HFFc6 (cell line): ENCODE results near the gene PSD4. TPM values are rescaled to one million over a fixed set of nuclear protein-coding genes. Genes with fewer than 3 reads are reported as not detected.
A peak's percentile ranks its signal among the peaks of the same experiment; 100 is the strongest.

Experiments
- DNase-seq: peaks from one replicate; pipeline ENCODE4 v3.0.0-alpha.2; 2018
- H3K27ac Mint-ChIP-seq: 2 replicates; pipeline ENCODE4 v1.8.0; 2020; ENCODE audit warnings: mild to moderate bottlenecking, mixed read lengths
- H3K27me3 Mint-ChIP-seq: 2 replicates; pipeline ENCODE4 v1.8.0; 2021; ENCODE audit warnings: mild to moderate bottlenecking, moderate library complexity, mixed read lengths; ENCODE audit not compliant: insufficient read depth
- H3K36me3 Mint-ChIP-seq: 2 replicates; pipeline ENCODE4 v1.8.0; 2021; ENCODE audit warnings: low read depth, mixed read lengths
- H3K4me1 Mint-ChIP-seq: 2 replicates; pipeline ENCODE4 v1.8.0; 2020; ENCODE audit warnings: low read depth, mixed read lengths
- H3K4me3 Mint-ChIP-seq: 2 replicates; pipeline ENCODE4 v1.8.0; 2020; ENCODE audit warnings: mild to moderate bottlenecking, moderate library complexity, mixed read lengths
- H3K9me3 Mint-ChIP-seq: 2 replicates; pipeline ENCODE4 v1.8.0; 2020; ENCODE audit warnings: mild to moderate bottlenecking, mixed read lengths
- total RNA-seq, 6 experiments: library from RNA; stranded (reverse); fragmentation: NEBNext Ultra II Directional; extraction: Animal tissue kit (Norgen Biotek cat#: 25700); gene quantifications; 2 replicates in 1 of 6; 3 replicates in 5 of 6; pipeline ENCODE4 v1.2.3, GENCODE V29; 2021
- TF ChIP-seq, protein P1 (sequence below): fragments of 200-600 bp; sonication (generic); IDR thresholded peaks from 2 replicates; pipeline ENCODE4 v1.5.0; 2021; ENCODE audit warnings: antibody characterized with exemption, mild to moderate bottlenecking

Gene PSD4
- total RNA-seq, 6 experiments from 2014 or later: 0.76 to 1.8 (median 1.1) TPM

DNA sequence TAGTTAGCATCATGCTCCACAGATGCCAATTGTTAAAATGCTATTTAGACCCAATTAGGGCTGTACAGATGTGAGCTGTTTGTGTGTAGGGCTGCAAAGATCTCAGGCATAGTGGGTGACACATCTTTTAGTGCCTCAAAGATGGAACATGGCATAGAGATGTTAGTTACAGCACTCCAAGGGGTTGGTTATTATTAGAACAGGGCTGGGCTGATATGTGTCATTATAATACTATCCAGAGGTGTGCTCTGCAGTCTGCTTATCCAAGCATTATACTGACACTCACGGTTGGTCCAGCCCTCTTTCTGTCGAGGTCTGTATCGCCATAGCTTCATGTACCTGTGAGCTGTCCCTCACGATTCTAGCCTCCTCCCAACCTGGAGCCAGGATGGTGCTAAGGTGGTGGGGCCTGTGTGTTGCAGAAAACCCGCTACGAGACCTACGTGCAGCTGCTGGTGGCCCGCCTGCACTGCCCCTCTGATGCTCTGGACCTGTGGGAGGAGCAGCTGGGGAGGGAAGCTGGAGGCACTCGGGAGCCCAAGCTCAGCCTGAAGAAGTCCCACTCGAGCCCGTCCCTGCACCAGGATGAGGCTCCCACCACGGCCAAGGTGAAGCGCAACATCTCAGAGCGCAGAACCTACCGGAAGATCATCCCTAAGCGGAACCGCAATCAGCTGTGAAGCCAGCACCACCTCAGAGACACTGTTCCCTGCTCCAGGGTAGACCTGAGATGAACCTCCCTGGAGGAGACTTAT lies 27.1 kb downstream of the PSD4 start:
- no peaks in the 10 kb centered on the region for H3K9me3 Mint-ChIP-seq
- H3K27ac Mint-ChIP-seq: no peak overlapping the region
- DNase-seq: peak; percentile 36
- no peaks in the 10 kb centered on the region for H3K36me3 Mint-ChIP-seq
- H3K4me1 Mint-ChIP-seq: peaks cover 34% of the 10 kb centered on the region
- peaks cover 4% of the 10 kb centered on the region; the same call in 1 of the 2 replicates for H3K27me3 Mint-ChIP-seq
- H3K4me3 Mint-ChIP-seq: no peak overlapping the region
- TF ChIP-seq, protein P1, sequence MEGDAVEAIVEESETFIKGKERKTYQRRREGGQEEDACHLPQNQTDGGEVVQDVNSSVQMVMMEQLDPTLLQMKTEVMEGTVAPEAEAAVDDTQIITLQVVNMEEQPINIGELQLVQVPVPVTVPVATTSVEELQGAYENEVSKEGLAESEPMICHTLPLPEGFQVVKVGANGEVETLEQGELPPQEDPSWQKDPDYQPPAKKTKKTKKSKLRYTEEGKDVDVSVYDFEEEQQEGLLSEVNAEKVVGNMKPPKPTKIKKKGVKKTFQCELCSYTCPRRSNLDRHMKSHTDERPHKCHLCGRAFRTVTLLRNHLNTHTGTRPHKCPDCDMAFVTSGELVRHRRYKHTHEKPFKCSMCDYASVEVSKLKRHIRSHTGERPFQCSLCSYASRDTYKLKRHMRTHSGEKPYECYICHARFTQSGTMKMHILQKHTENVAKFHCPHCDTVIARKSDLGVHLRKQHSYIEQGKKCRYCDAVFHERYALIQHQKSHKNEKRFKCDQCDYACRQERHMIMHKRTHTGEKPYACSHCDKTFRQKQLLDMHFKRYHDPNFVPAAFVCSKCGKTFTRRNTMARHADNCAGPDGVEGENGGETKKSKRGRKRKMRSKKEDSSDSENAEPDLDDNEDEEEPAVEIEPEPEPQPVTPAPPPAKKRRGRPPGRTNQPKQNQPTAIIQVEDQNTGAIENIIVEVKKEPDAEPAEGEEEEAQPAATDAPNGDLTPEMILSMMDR: no peak

DNA sequence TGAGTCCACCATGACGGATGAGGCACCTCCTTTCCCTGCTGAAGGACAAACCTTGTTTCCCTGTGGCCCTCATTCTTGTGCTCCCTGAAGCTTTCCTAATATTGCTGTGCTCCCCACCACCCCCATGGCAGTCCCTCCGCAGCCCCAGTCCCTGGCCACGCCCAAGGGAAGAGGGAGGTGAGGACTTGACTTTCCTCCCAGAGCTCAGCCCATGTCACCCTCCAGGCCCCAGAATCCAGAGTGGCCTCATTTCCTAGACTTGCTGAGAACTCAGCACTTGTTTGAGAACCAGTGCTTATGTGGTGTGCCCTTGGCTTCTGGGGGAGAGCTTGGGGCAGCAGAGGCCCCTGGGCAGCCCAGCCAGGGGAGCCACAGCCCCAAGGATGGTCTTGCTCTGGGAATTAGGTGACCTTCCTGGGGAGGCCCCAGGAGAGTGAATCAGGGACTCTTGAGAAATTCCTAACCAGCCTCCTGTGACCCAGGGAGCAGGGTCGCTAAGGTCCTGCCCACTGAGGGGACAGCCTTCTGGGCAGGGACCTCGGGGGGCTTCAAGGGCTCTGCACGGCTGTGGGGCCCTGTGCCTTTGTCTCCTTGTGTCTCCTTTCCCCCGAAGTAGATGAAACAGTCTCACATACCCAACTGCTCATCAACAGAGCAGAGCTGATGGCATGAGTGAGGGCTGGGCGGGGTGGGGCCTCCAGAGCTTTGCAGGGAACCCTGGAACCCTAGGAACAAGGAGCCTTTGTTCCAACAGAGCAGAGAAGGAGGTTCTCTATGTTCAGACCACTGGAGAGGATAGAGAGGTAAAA lies 27.9 kb downstream of the PSD4 start:
- DNase-seq: no peak
- H3K36me3 Mint-ChIP-seq: no peaks in the 10 kb centered on the region
- H3K4me3 Mint-ChIP-seq: no peak overlapping the region
- no peak overlapping the region for H3K27ac Mint-ChIP-seq
- peaks cover 4% of the 10 kb centered on the region; the same call in 1 of the 2 replicates for H3K27me3 Mint-ChIP-seq
- H3K4me1 Mint-ChIP-seq: peaks cover 34% of the 10 kb centered on the region
- no peaks in the 10 kb centered on the region for H3K9me3 Mint-ChIP-seq
- TF ChIP-seq, protein P1: no peak

DNA sequence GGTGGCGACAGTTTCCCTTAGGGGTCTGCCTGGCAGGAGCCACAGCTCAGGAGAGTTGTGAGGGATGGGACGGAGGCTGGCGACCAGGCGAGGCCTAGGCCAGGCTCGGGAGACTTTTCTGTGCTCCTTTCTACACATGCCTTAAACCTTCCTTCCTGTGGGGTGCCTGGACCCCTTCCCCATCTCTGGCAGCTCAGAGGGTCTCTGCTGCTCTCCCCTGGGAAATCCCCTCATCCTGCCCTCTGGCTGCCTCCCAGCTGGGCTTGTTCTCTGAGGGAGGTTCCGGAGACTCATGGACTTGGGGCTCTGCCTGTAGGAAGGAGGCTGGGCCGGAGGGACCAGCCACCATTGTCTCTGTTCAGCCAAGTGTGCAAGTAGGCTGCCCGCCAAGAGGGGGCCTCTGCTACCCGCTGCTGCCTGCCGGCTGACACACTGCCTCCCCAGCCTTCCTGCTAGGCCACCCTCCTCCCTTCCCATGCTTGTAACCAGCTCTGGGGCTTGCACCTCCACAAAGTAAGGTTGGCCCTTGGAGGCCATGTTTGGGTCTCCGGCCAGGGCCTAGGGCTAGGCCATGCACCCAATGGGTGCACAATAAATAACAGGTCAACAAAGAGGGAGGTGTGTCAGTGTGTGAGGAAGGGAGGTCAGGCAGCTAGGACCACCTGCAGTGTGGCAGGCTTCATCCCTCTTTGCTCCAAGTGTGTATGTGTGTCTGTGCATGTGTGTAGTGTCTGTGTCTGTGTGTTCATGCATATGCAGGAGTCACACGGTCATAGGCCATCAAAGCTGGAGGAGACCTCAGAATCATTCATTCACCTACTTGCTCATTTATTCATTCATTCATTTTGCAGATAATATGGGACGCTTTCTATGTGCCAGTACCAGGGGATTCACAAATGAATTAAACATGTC lies 28.8 kb downstream of the PSD4 start:
- Mint-ChIP-seq H3K27ac (no peak overlapping the region), H3K9me3 (no peaks in the 10 kb centered on the region)

DNA sequence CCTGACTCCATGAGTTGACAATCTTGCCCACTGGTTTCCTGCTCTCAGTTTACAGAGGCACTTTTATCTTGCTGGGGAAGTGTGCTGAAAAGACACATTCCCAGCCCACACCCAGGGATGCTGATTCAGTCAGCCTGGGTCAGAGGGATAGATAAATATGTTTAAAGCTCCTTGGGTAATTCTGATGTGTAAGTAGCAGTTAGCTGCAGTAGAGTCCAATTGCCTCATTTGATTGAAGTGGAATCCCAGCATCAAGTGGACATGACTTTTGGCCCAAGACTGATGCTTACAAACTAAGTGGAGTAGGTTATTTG lies 29.4 kb downstream of the PSD4 start:
- TF ChIP-seq, protein P1: no peak
- peaks cover 37% of the 10 kb centered on the region for H3K4me1 Mint-ChIP-seq
- H3K4me3 Mint-ChIP-seq: no peak overlapping the region
- peaks cover 4% of the 10 kb centered on the region; the same call in 1 of the 2 replicates for H3K27me3 Mint-ChIP-seq
- H3K9me3 Mint-ChIP-seq: no peaks in the 10 kb centered on the region
- H3K36me3 Mint-ChIP-seq: no peaks in the 10 kb centered on the region
- H3K27ac Mint-ChIP-seq: no peak overlapping the region
- no peak for DNase-seq

More for the DNA sequence above, 28.8 kb downstream of the PSD4 start:
- Mint-ChIP-seq H3K4me1 (peaks cover 34% of the 10 kb centered on the region), H3K36me3 (no peaks in the 10 kb centered on the region), H3K4me3 (no peak overlapping the region), H3K27me3 (peaks cover 4% of the 10 kb centered on the region; the same call in 1 of the 2 replicates)
- no peak for DNase-seq
- TF ChIP-seq, protein P1: no peak

DNA sequence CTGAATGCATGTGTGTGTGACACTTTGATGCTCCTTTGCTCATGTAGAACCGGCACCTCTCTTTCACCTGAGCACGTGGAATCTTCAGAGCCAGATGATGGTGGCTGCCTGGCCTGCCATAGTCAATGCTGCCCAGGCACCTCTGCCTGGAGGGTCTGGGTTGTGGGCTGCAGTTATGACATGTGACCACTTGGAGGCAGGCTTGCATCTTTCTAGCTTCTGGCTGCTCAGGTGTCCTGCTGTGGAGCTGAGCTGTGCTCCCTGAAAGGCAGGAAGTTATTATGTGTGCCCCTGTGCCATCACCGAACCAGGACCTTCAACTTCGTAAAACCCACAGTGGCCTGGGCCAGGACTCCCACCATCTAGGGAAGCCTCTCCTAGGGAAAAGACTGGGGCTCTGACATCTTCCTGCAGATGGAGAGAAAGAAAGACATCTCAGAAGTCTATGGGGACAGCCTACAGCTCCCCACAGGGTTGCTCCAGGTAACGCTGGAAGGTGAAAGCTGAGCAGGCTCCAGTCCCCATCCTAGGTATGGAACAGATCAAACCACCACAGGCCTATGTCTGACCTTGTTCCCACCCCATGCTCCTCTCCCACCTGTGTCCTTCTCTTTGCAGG lies 30.2 kb downstream of the PSD4 start:
- H3K27ac Mint-ChIP-seq: no peak overlapping the region

More for the DNA sequence above, 30.2 kb downstream of the PSD4 start:
- no peaks in the 10 kb centered on the region for H3K36me3 Mint-ChIP-seq
- H3K27me3 Mint-ChIP-seq: peaks cover 6% of the 10 kb centered on the region; the same call in 1 of the 2 replicates
- peaks cover 46% of the 10 kb centered on the region for H3K4me1 Mint-ChIP-seq
- peak; percentile 57 for DNase-seq
- H3K4me3 Mint-ChIP-seq: no peak overlapping the region
- no peaks in the 10 kb centered on the region for H3K9me3 Mint-ChIP-seq
- TF ChIP-seq, protein P1: peak; percentile 94
